Loucy (cell line): ENCODE results near the gene KRT76.

Source experiments
- EZH2phosphoT487 ChIP-seq: fragments of 200-600 bp; IDR thresholded peaks from 2 replicates; pipeline ENCODE4 v1.6.1; 2018; ENCODE audit warnings: antibody characterized with exemption, mild to moderate bottlenecking, moderate library complexity, borderline replicate concordance
- TF ChIP-seq, protein P1 (sequence below): fragments of 200-600 bp; sonication (generic); conservative IDR thresholded peaks from 2 replicates; pipeline ENCODE4 v1.5.1; 2014; ENCODE audit warnings: mild to moderate bottlenecking, antibody characterized with exemption, low read length

DNA sequence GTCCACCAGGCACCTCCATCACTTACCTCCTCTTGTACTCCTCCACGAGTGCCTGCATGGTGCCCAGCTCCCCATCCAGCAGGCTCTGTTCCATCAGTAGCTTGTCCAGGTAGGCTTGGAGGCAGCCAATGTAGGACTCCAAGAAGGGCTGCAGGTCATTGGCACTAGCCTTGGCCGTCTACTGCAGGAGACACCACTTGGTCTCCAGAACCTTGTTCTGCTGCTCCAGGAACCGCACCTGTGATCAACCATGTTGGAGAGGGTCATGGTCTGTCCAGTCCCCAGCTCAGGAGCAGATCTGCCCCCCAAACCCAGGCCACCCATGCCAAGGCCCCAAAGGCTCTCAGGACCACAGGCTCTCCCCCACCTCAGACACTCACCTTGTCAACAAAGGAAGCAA is 23.9 kb downstream of the KRT76 start:
- TF ChIP-seq, protein P1, sequence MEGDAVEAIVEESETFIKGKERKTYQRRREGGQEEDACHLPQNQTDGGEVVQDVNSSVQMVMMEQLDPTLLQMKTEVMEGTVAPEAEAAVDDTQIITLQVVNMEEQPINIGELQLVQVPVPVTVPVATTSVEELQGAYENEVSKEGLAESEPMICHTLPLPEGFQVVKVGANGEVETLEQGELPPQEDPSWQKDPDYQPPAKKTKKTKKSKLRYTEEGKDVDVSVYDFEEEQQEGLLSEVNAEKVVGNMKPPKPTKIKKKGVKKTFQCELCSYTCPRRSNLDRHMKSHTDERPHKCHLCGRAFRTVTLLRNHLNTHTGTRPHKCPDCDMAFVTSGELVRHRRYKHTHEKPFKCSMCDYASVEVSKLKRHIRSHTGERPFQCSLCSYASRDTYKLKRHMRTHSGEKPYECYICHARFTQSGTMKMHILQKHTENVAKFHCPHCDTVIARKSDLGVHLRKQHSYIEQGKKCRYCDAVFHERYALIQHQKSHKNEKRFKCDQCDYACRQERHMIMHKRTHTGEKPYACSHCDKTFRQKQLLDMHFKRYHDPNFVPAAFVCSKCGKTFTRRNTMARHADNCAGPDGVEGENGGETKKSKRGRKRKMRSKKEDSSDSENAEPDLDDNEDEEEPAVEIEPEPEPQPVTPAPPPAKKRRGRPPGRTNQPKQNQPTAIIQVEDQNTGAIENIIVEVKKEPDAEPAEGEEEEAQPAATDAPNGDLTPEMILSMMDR = no peak
- no peak for TF ChIP-seq EZH2phosphoT487
